ENCODE results near the gene KIRREL3. TPM values are rescaled to one million over a fixed set of nuclear protein-coding genes. Genes with fewer than 3 reads are reported as not detected.

KIRREL3 gene
- total RNA-seq, 4 donors from 2014 or later, result 0.19 TPM; not detected in 3

DNA sequence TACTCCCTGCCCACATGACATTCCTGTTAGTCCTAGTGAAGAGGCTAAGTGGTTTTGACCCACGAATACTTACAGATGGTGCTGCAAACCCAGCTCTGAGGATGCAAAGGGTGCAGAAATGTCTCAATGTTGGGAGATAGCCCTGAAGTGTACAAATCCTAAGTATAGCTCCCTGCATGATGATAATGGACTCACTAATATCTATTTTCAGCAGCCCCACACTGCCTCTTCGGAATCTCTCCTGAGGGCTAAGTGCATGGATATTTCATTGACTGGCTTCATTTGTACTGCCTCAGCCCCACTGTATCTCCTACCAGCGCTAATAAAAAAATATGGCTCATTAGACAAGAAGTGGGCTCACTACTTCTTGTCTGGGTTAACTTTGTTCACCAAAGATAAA lies 114.5 kb downstream of the KIRREL3 start:
- Histone ChIP-seq H3K4me3 (no peak overlapping the region), H3K4me1 (no peaks in the 10 kb centered on the region), H3K36me3 (no peaks in the 10 kb centered on the region), H3K9me3 (no peaks in the 10 kb centered on the region), H3K27me3 (no peaks in the 10 kb centered on the region), H3K27ac (no peak overlapping the region)
- 47 to 71% methylated on average over 3 of the region's 3 CpGs for WGBS, 2 donors
- TF ChIP-seq POLR2A (IDR thresholded peaks at IDR 0.05), result no peak
- TF ChIP-seq, protein P1, sequence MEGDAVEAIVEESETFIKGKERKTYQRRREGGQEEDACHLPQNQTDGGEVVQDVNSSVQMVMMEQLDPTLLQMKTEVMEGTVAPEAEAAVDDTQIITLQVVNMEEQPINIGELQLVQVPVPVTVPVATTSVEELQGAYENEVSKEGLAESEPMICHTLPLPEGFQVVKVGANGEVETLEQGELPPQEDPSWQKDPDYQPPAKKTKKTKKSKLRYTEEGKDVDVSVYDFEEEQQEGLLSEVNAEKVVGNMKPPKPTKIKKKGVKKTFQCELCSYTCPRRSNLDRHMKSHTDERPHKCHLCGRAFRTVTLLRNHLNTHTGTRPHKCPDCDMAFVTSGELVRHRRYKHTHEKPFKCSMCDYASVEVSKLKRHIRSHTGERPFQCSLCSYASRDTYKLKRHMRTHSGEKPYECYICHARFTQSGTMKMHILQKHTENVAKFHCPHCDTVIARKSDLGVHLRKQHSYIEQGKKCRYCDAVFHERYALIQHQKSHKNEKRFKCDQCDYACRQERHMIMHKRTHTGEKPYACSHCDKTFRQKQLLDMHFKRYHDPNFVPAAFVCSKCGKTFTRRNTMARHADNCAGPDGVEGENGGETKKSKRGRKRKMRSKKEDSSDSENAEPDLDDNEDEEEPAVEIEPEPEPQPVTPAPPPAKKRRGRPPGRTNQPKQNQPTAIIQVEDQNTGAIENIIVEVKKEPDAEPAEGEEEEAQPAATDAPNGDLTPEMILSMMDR (IDR thresholded peaks at IDR 0.05), result no peak
- intact Hi-C loops (cut with DNase I), result no loop called here
- DNase-seq, result no peak

DNA sequence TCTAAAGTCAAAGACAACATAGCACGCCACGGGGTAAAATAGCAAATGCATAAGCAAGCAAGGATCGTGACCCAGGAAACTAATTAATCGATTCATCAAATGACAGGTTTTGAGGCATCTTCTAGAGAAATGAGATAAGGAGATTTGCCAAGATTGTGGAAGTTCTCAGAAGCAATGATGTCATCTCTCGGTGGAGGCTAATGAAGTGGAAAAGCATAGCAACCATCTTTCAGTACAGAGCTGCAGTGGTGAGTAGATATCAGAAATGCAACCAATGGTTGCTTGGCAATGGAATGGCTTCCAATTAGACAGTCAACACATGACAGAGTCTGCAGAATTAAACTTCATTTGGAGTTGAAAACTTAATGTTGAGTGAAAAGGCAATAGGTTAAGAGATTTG lies 116.0 kb downstream of the KIRREL3 start:
- Histone ChIP-seq H3K9me3 (no peaks in the 10 kb centered on the region), H3K4me3 (no peak overlapping the region), H3K27ac (no peak overlapping the region), H3K4me1 (no peaks in the 10 kb centered on the region), H3K36me3 (no peaks in the 10 kb centered on the region), H3K27me3 (no peaks in the 10 kb centered on the region)
- 57 to 58% methylated on average over 5 of the region's 5 CpGs for WGBS, 2 donors
- DNase-seq, result no peak
- TF ChIP-seq POLR2A (IDR thresholded peaks at IDR 0.05), result no peak
- TF ChIP-seq, protein P1 (IDR thresholded peaks at IDR 0.05), result no peak
- intact Hi-C loops (cut with DNase I), result no loop called here

GRCh38 chr11:126884192-126884591 lies 116.4 kb downstream of the KIRREL3 start:
- Histone ChIP-seq H3K4me3 (no peak overlapping the region), H3K9me3 (no peaks in the 10 kb centered on the region), H3K27ac (no peak overlapping the region), H3K36me3 (no peaks in the 10 kb centered on the region), H3K27me3 (no peaks in the 10 kb centered on the region), H3K4me1 (no peaks in the 10 kb centered on the region)
- DNase-seq, result no peak
- intact Hi-C loops (cut with DNase I), result no loop called here
- 55 to 62% methylated on average over 3 of the region's 4 CpGs for WGBS, 2 donors
- no peak for TF ChIP-seq POLR2A (IDR thresholded peaks at IDR 0.05)
- TF ChIP-seq, protein P1 (IDR thresholded peaks at IDR 0.05), result no peak

- intact Hi-C loops (cut with DNase I), result no loop called here
- no peak overlapping the region for H3K4me3 ChIP-seq
- no peaks in the 10 kb centered on the region for H3K36me3 ChIP-seq
- no peak for DNase-seq
- no peaks in the 10 kb centered on the region for H3K9me3 ChIP-seq
- no peaks in the 10 kb centered on the region for H3K4me1 ChIP-seq
- H3K27ac ChIP-seq, result no peak overlapping the region
- TF ChIP-seq, protein P1 (IDR thresholded peaks at IDR 0.05), result no peak
- TF ChIP-seq POLR2A (IDR thresholded peaks at IDR 0.05), result no peak
- H3K27me3 ChIP-seq, result no peaks in the 10 kb centered on the region
- 47 to 52% methylated on average over 5 of the region's 5 CpGs for WGBS, 2 donors
These were observed 119.7 kb downstream of the KIRREL3 start for GRCh38 chr11:126880872-126881271.

DNA sequence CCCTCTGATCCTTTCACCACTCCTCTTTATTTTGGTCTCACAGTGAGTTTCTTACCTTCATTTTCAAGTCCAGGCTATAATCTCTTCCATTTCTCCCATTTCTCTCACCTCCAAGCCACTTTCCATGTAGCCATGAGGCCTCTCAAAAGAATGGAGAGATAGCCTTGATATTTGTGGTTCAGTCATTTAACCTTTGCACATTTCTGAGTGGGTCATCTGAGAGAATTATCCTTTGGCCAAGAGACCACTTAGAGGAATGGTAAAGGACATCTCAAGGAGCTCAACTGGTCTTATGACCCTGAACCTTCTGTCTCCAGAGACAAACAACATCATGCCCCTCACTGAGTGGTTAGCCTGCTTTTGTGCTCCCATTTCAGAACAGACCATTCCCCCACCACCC lies 121.1 kb downstream of the KIRREL3 start:
- Histone ChIP-seq H3K4me3 (no peak overlapping the region), H3K9me3 (no peaks in the 10 kb centered on the region), H3K4me1 (no peaks in the 10 kb centered on the region), H3K27me3 (no peaks in the 10 kb centered on the region), H3K27ac (no peak overlapping the region), H3K36me3 (no peaks in the 10 kb centered on the region)
- no peak for DNase-seq
- intact Hi-C loops (cut with DNase I), result no loop called here
- TF ChIP-seq POLR2A (IDR thresholded peaks at IDR 0.05), result no peak
- TF ChIP-seq, protein P1 (IDR thresholded peaks at IDR 0.05), result no peak

All from esophagus squamous epithelium (tissue), 5 donors.